VCaP (cell line): ENCODE data around the gene FGF14.

Experiments
- H3K27ac ChIP-seq: fragments of 450-650 bp; 2 replicates; pipeline ENCODE4 v1.5.1; 2017
- TF ChIP-seq, protein P1 (sequence below): fragments of 450-650 bp; conservative IDR thresholded peaks from 2 replicates; pipeline ENCODE4 v1.5.1; 2017; ENCODE audit warnings: mild to moderate bottlenecking, moderate library complexity

FGF14 gene

DNA sequence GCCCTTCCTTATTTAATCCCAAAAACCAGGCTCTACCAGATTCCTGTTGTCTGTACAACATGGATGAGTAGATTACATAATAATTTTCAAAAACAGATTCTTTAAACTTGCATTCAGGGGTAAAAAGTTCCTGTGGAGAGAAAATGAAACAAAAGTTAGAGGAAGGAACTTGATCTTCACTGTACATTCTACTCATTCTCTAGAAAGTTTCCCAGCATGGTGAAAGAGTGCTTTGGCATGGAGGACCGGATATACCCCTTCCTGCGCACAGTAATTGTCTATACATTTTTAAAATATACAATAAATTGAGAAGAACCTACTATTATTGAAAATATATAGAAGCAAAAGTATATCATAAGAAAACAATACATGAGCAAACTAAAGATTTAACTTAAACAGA, 675.2 kb downstream of the FGF14 start:
- H3K27ac ChIP-seq, result no peak overlapping the region
- TF ChIP-seq, protein P1, sequence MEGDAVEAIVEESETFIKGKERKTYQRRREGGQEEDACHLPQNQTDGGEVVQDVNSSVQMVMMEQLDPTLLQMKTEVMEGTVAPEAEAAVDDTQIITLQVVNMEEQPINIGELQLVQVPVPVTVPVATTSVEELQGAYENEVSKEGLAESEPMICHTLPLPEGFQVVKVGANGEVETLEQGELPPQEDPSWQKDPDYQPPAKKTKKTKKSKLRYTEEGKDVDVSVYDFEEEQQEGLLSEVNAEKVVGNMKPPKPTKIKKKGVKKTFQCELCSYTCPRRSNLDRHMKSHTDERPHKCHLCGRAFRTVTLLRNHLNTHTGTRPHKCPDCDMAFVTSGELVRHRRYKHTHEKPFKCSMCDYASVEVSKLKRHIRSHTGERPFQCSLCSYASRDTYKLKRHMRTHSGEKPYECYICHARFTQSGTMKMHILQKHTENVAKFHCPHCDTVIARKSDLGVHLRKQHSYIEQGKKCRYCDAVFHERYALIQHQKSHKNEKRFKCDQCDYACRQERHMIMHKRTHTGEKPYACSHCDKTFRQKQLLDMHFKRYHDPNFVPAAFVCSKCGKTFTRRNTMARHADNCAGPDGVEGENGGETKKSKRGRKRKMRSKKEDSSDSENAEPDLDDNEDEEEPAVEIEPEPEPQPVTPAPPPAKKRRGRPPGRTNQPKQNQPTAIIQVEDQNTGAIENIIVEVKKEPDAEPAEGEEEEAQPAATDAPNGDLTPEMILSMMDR, result no peak

DNA sequence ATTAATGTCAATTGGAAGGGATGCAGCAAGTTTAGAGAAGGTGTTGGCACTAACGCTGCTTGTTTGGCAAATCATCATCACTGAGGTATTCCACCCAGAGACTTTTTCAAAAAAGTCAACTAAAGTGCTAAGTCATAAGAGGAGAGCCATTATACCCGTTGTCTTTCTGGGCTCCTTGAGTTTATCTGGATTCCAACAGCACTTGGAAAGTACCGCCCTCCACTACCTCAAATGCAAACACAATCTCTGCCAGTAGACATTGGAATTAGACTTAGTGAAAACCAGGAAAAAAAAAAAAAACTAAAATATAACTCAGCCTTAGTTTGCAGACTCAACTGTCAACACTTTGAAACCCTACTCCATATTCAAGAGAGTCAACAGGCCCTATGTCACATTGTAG, 683.4 kb downstream of the FGF14 start:
- TF ChIP-seq, protein P1, result no peak
- H3K27ac ChIP-seq, result no peak overlapping the region

DNA sequence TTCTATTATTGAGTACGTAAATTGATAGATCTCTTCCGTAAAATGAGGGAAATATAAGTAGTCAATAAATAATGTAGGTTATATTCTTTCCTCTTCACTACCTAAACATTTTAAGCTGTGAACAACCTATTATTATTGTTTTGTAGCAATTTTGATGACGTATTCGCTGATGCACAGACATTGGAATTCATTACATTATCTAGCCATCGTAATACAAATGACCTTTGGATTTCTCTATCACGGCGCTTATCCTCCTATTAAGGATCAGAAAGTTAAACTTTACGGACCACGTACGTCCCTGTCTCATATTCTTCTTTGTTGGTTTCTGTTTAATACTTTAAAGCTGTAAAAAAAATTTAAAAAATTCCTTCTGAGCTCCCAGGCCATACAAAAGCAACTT, 684.5 kb downstream of the FGF14 start:
- no peak overlapping the region for H3K27ac ChIP-seq
- TF ChIP-seq, protein P1, result no peak

DNA sequence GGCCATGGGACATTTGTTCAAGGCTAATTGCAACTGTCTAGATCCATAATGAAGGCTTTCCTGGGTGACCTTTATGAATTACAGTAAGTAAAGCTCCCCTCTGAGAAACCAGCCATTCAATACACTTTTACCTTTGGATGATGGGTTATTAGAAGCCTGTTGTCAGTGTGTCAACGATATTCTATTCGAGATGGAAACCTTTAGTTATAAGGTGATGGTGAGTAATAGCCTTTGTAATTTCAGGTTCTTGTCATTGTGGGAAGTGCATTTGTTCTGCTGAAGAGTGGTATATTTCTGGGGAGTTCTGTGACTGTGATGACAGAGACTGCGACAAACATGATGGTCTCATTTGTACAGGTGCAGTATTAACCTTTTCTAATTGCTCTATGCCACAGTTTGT, 687.7 kb downstream of the FGF14 start:
- H3K27ac ChIP-seq, result no peak overlapping the region
- TF ChIP-seq, protein P1, result no peak

DNA sequence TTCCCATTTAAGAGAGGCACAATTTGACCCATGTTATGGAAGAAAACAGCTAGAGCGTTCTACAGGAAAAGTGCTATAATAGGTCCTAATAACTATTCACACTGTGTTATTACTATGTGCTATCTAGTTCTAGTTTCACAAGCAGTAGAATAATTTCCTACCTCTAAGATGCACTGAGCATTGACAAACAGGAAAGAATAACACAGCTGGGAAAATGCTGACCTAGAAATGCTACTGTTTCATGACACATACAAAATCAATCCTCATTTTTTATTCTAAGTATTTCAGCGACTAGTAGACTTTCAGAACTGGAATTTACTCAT, 689.9 kb downstream of the FGF14 start:
- TF ChIP-seq, protein P1, result no peak
- H3K27ac ChIP-seq, result no peak overlapping the region

DNA sequence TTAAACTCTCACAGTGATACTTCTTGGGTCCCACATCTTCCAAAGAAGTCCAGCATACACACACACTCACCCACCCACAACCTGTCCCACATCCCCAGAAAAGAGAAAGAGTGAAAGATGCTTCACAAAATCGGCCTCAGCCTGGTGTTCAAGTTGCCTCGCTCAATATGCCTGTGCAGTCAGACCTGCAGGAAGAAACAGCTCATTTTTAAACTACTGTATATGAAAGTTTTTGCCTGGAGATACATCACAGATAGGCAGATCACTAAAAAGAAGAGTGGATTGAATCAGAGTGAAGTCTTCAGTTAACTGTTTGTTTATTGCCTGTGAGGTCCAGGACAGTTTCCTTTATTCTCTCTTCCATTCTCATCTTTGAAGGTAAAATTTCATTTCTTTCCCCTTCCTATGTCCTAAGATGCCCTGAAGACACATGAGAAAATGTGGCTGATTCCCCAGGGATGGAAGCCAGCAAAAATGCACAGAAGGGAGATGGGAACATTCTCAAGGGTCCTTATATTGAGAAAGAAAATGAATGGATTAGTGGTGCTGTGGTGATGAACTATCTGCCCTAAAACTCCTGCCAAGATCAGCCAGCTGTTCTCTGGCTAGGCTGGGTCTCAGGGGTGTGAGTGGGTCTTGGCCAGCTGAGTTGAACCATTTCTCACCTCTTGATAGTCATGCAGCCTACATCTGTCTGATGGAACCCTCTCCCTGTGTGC, 690.4 kb downstream of the FGF14 start:
- no peak overlapping the region for H3K27ac ChIP-seq
- TF ChIP-seq, protein P1, result no peak

DNA sequence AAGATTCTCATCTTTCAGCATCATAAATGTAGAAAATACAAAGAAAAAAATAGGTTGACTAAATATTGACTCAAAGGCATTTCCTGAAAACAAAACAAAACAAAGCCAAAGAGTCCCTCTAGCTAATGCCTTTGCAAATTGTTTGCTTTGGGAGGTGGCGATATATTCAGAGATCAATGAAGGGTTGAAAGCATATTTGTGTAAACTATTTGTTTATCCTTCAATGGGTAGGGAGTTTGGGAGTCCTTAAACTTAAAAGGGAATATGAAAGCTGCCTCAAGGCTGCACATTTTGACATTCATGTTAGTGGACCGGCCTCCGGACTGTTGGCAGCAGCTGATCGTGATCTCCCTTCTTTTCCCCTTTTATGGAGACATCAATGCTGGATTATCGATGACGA, 691.9 kb downstream of the FGF14 start:
- H3K27ac ChIP-seq, result no peak overlapping the region
- TF ChIP-seq, protein P1, result no peak
